OCI-LY1 (cell line): ENCODE measurements around the gene RFPL2.

Experiments
- H2AFZ ChIP-seq: fragments of 200-600 bp; sonication (generic), shearing (Covaris generic); 2 replicates; pipeline ENCODE4 v1.6.0; 2014; ENCODE audit warnings: antibody characterized with exemption, mild to moderate bottlenecking, low read length
- H3F3A ChIP-seq: fragments of 200-600 bp; sonication (generic), shearing (Covaris generic); 2 replicates; pipeline ENCODE4 v1.6.0; 2014; ENCODE audit warnings: mild to moderate bottlenecking, antibody characterized with exemption, low read length, moderate library complexity; ENCODE audit not compliant: insufficient read depth
- H3K27ac ChIP-seq: fragments of 200-600 bp; sonication (generic); 2 replicates; pipeline ENCODE4 v1.5.1; 2014; ENCODE audit warnings: low read length, mixed run types, mild to moderate bottlenecking, low read depth; ENCODE audit not compliant: poor library complexity, severe bottlenecking
- H3K27me3 ChIP-seq: fragments of 200-600 bp; sonication (generic); 2 replicates; pipeline ENCODE4 v1.6.0; 2014; ENCODE audit warnings: antibody characterized with exemption, mild to moderate bottlenecking, low read length, moderate library complexity; ENCODE audit not compliant: insufficient read depth
- H3K36me3 ChIP-seq: fragments of 200-600 bp; sonication (generic); 2 replicates; pipeline ENCODE4 v1.6.1; 2014; ENCODE audit warnings: mild to moderate bottlenecking, antibody characterized with exemption, low read length, moderate library complexity, mixed read lengths; ENCODE audit not compliant: insufficient read depth
- H3K4me1 ChIP-seq: fragments of 200-600 bp; sonication (generic); 2 replicates; pipeline ENCODE4 v1.5.1; 2014; ENCODE audit warnings: mild to moderate bottlenecking, low read length, moderate library complexity; ENCODE audit not compliant: insufficient read depth, severe bottlenecking
- H3K4me2 ChIP-seq: fragments of 200-600 bp; sonication (generic), shearing (Covaris generic); 2 replicates; pipeline ENCODE4 v1.6.1; 2014; ENCODE audit warnings: low read length
- H3K4me3 ChIP-seq: fragments of 200-600 bp; sonication (generic); 2 replicates; pipeline ENCODE4 v1.5.1; 2014; ENCODE audit warnings: low read length, low read depth, mild to moderate bottlenecking, mixed read lengths; ENCODE audit not compliant: poor library complexity, severe bottlenecking
- H3K79me2 ChIP-seq: fragments of 200-600 bp; shearing (Covaris generic); 2 replicates; pipeline ENCODE4 v1.6.1; 2016; ENCODE audit warnings: mixed run types, low read length, mixed read lengths; ENCODE audit not compliant: insufficient read depth
- H3K9ac ChIP-seq: fragments of 200-600 bp; sonication (generic), shearing (Covaris generic); 2 replicates; pipeline ENCODE4 v1.6.1; 2014; ENCODE audit warnings: mild to moderate bottlenecking, low read length, mixed read lengths
- H3K9me2 ChIP-seq: fragments of 200-600 bp; sonication (generic), shearing (Covaris generic); 2 replicates; pipeline ENCODE4 v1.6.1; 2014; ENCODE audit warnings: low read depth, mild to moderate bottlenecking, low read length, mixed read lengths
- H3K9me3 ChIP-seq: fragments of 200-600 bp; shearing (Covaris generic); 2 replicates; pipeline ENCODE4 v1.6.1; 2014; ENCODE audit warnings: low read length, mixed read lengths
- H4K20me1 ChIP-seq: fragments of 200-600 bp; sonication (generic), shearing (Covaris generic); 2 replicates; pipeline ENCODE4 v1.6.0; 2016; ENCODE audit warnings: mild to moderate bottlenecking, low read length; ENCODE audit not compliant: insufficient read depth
- EZH2 ChIP-seq: fragments of 200-600 bp; sonication (generic), shearing (Covaris generic); IDR thresholded peaks from 2 replicates; pipeline ENCODE4 v1.8.0; 2017; ENCODE audit warnings: borderline replicate concordance, mixed run types, mild to moderate bottlenecking, antibody characterized with exemption, low read length, moderate library complexity, mixed read lengths
- TF ChIP-seq, protein P1 (sequence below): fragments of 200-600 bp; sonication (generic), shearing (Covaris generic); IDR thresholded peaks from 2 replicates; pipeline ENCODE4 v1.5.1; 2017; ENCODE audit warnings: mild to moderate bottlenecking, antibody characterized with exemption, low read length, moderate library complexity, mixed read lengths

The RFPL2 gene

DNA sequence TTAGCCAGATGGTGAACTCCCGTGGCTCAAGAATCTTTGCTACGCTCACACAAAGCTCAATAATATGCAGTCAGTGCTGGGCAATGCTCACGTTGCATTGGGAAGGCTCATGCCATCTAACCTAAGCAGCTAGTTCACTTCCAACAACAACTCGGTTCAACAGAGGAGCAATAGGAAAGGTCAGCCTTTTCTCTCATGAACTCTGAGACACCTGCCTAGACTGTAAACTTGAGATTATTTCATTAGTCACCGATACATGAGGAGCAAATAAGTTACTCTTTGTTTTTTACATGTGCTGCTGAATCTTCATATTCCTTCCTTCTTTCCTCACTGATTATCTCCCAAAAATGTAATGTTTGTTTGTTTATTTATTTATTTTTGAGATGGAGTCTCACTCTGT is 41.3 kb upstream of the RFPL2 start:
- Histone ChIP-seq H3K79me2 (no peaks in the 10 kb centered on the region), H3K36me3 (no peaks in the 10 kb centered on the region), H3F3A (no peaks in the 10 kb centered on the region), H3K4me2 (no peak overlapping the region), H3K27ac (no peak overlapping the region), H2AFZ (no peak overlapping the region), H4K20me1 (no peaks in the 10 kb centered on the region), H3K4me3 (no peak overlapping the region), H3K9me2 (no peaks in the 10 kb centered on the region), H3K9ac (no peak overlapping the region), H3K9me3 (no peaks in the 10 kb centered on the region), H3K27me3 (no peaks in the 10 kb centered on the region), H3K4me1 (no peaks in the 10 kb centered on the region)
- TF ChIP-seq, protein P1, sequence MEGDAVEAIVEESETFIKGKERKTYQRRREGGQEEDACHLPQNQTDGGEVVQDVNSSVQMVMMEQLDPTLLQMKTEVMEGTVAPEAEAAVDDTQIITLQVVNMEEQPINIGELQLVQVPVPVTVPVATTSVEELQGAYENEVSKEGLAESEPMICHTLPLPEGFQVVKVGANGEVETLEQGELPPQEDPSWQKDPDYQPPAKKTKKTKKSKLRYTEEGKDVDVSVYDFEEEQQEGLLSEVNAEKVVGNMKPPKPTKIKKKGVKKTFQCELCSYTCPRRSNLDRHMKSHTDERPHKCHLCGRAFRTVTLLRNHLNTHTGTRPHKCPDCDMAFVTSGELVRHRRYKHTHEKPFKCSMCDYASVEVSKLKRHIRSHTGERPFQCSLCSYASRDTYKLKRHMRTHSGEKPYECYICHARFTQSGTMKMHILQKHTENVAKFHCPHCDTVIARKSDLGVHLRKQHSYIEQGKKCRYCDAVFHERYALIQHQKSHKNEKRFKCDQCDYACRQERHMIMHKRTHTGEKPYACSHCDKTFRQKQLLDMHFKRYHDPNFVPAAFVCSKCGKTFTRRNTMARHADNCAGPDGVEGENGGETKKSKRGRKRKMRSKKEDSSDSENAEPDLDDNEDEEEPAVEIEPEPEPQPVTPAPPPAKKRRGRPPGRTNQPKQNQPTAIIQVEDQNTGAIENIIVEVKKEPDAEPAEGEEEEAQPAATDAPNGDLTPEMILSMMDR: no peak
- no peak for TF ChIP-seq EZH2

DNA sequence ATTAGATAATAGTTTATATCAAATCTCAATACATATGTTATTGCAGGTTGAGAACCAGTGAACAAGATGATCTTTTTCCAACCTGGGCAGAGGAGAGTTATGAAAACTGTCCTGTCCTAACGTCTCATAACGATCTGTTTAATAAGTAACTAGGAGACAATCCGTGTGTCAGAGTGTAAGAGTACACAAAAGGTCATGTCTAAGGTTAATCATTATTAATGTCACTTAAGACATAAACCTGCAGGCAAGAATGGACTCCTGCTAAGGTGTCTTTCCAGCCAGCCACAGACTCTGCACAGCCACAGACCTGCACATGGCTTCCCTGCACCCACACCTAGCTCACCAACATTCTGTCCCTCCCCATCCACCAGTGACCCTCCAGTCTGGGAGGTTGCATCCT is 40.2 kb upstream of the RFPL2 start:
- Histone ChIP-seq H3K36me3 (no peaks in the 10 kb centered on the region), H3K9ac (no peak overlapping the region), H3K4me1 (no peaks in the 10 kb centered on the region)

DNA sequence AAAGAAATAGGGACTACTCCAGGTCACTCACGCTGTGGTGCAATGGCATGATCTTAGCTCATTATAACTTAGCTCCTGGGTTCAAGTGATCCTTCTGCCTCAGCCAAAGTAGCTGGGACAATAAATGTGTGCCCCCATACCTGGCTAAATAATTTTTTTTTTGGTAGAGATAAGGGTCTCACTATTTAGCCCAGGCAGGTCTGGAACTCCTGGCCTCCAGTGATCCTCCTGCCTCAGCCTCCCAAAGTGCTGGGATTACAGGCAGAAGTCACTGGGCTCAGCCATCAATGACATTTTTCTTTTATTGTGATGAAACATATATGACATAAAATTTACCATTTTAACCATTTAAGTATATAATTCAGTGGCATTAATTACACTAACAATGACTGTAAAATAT is 39.7 kb upstream of the RFPL2 start:
- no peaks in the 10 kb centered on the region for H3K27me3 ChIP-seq
- no peak overlapping the region for H2AFZ ChIP-seq
- H3F3A ChIP-seq: no peaks in the 10 kb centered on the region
- TF ChIP-seq, protein P1: no peak
- TF ChIP-seq EZH2: no peak
- H3K27ac ChIP-seq: no peak overlapping the region
- no peak overlapping the region for H3K4me2 ChIP-seq
- H4K20me1 ChIP-seq: no peaks in the 10 kb centered on the region
- no peaks in the 10 kb centered on the region for H3K9me3 ChIP-seq
- H3K36me3 ChIP-seq: no peaks in the 10 kb centered on the region
- H3K4me3 ChIP-seq: no peak overlapping the region
- H3K9ac ChIP-seq: no peak overlapping the region
- H3K9me2 ChIP-seq: no peaks in the 10 kb centered on the region
- H3K79me2 ChIP-seq: no peaks in the 10 kb centered on the region
- no peaks in the 10 kb centered on the region for H3K4me1 ChIP-seq

More for the DNA sequence above, 40.2 kb upstream of the RFPL2 start:
- no peak for TF ChIP-seq EZH2
- TF ChIP-seq, protein P1: no peak
- no peaks in the 10 kb centered on the region for H3F3A ChIP-seq
- H2AFZ ChIP-seq: no peak overlapping the region
- no peaks in the 10 kb centered on the region for H4K20me1 ChIP-seq
- H3K9me3 ChIP-seq: no peaks in the 10 kb centered on the region
- no peaks in the 10 kb centered on the region for H3K27me3 ChIP-seq
- no peaks in the 10 kb centered on the region for H3K9me2 ChIP-seq
- no peak overlapping the region for H3K4me3 ChIP-seq
- H3K79me2 ChIP-seq: no peaks in the 10 kb centered on the region
- H3K27ac ChIP-seq: no peak overlapping the region
- no peak overlapping the region for H3K4me2 ChIP-seq
